ENCODE data around the gene PTPRN2. TPM values are rescaled to one million over a fixed set of nuclear protein-coding genes. Genes with fewer than 3 reads are reported as not detected.

PTPRN2 gene
- total and polyA plus RNA-seq, 9 of the 15 experiments (the other 6 are each of a cell fraction or from before 2014, with no cell fraction given) = not detected

DNA sequence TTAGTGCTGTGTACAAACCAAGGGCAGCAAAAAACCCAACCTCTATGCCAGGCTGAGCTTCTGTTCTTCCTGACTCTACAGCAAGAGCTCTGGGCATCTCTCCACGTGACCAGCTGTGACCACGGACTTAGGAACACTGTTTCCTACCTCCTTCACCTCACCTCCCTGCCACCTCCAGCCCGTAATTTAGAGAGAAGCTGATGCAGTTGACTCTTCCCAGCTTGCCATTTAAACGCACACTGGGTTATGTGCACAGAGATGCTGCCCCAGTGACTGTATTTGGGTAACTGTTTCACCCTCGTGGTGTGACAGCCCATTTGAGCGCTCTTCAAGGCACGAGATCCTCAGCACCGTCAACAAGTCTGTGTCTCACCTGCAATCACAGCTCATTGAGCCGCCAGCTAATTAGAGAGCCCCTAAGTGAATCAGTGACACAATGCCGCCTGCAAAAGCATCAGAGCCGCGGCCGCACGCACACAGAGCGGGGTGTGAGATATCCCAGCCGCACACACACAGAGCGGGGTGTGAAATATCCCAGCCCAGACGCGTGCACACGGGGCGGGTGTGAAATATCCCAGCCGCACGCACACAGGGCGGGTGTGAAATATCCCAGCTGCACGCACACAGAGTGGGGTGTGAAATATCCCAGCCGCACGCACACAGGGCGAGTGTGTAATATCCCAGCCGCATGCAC lies 319.7 kb downstream of the PTPRN2 start:
- Histone ChIP-seq H2AFZ (ENCODE audit: low read depth, low read length) (no peak overlapping the region), H3K4me2 (ENCODE audit: insufficient read depth, low read length) (no peak overlapping the region), H3K36me3 (ENCODE audit: control insufficient read depth, insufficient read depth, low read length) (no peaks in the 10 kb centered on the region), H3K4me3 (no peak overlapping the region), H3K79me2 (ENCODE audit: control insufficient read depth, insufficient read depth, low read length) (no peaks in the 10 kb centered on the region), H3K9me1 (ENCODE audit: control insufficient read depth, insufficient read depth, low read length) (no peaks in the 10 kb centered on the region), H3K27ac (ENCODE audit: extremely low read depth, low read depth, low read length) (no peak overlapping the region), H4K20me1 (replicated peaks; ENCODE audit: control insufficient read depth, insufficient read depth, low read length) (no peaks in the 10 kb centered on the region), H3K9me3 (replicated peaks; ENCODE audit: control insufficient read depth, insufficient read depth, low read depth, low read length) (peaks cover 3% of the 10 kb centered on the region; the same call in 1 of the 2 replicates), H3K4me1 (replicated peaks in 1 of 2; ENCODE audit: control insufficient read depth in 2 of 2, insufficient read depth in 2 of 2, low read length in 2 of 2) (no peaks in the 10 kb centered on the region; a peak in 1 of 5 replicates), H3K9ac (ENCODE audit: insufficient read depth in 1 of 2, low read depth in 2 of 2, low read length in 2 of 2) (no peak overlapping the region), H3K27me3 (ENCODE audit: control insufficient read depth in 2 of 2, insufficient read depth in 2 of 2, low read length in 2 of 2) (peaks cover 24 to 56% of the 10 kb centered on the region in 2 experiments; a peak in 4 of 5 replicates)
- ATAC-seq (no peak), FAIRE-seq (no peak), DNase-seq (ENCODE audit: extremely low read depth in 1 of 4, low spot score in 3 of 4) (no peak)
- ChIA-PET POLR2A (interaction anchor here (0.7 kb wide), 1 partner anchor 266 kb away, joined by 3 read pairs; no protein-coding TSS in a partner anchor), CTCF (ENCODE audit: low intra/inter-chr PET ratio) (no interaction called here)
- intact Hi-C loops (cut with micrococcal nuclease) = no loop called here
- WGBS (ENCODE audit: insufficient coverage, low coverage, missing lambda C conversion rate) = 6% methylated on average over 29 of the region's 29 CpGs
- TF ChIP-seq ZNF766 (CRISPR knock-in tag; conservative IDR thresholded peaks at IDR 0.05) = no peak
- no peak for TF ChIP-seq KAT8 (IDR thresholded peaks at IDR 0.05; ENCODE audit: low read depth)
- no peak for TF ChIP-seq GTF2A2 (tag; IDR thresholded peaks at IDR 0.05)
- TF ChIP-seq ZNF586 (CRISPR knock-in tag; conservative IDR thresholded peaks at IDR 0.05) = no peak
- no peak for TF ChIP-seq KLF1 (tag; IDR thresholded peaks at IDR 0.05)
- TF ChIP-seq, protein P1, sequence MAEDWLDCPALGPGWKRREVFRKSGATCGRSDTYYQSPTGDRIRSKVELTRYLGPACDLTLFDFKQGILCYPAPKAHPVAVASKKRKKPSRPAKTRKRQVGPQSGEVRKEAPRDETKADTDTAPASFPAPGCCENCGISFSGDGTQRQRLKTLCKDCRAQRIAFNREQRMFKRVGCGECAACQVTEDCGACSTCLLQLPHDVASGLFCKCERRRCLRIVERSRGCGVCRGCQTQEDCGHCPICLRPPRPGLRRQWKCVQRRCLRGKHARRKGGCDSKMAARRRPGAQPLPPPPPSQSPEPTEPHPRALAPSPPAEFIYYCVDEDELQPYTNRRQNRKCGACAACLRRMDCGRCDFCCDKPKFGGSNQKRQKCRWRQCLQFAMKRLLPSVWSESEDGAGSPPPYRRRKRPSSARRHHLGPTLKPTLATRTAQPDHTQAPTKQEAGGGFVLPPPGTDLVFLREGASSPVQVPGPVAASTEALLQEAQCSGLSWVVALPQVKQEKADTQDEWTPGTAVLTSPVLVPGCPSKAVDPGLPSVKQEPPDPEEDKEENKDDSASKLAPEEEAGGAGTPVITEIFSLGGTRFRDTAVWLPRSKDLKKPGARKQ (CRISPR knock-in tag; IDR thresholded peaks at IDR 0.05) = no peak
- TF ChIP-seq, protein P2, sequence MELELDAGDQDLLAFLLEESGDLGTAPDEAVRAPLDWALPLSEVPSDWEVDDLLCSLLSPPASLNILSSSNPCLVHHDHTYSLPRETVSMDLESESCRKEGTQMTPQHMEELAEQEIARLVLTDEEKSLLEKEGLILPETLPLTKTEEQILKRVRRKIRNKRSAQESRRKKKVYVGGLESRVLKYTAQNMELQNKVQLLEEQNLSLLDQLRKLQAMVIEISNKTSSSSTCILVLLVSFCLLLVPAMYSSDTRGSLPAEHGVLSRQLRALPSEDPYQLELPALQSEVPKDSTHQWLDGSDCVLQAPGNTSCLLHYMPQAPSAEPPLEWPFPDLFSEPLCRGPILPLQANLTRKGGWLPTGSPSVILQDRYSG (tag; conservative IDR thresholded peaks at IDR 0.05; ENCODE audit: low read depth) = no peak
- no peak for TF ChIP-seq SRSF1 (IDR thresholded peaks at IDR 0.05; ENCODE audit: low read depth, low read length)
- in situ Hi-C loops (cut with MboI) = no loop called here
- no TSS peak for BruUV-seq (replicated peaks)
